GM12875 (cell line): ENCODE measurements around the gene MEIS1.

Experiments used
- H3K4me3 ChIP-seq: one replicate; pipeline ENCODE4 v1.5.1; 2011; ENCODE audit warnings: low read depth, low read length, control low read depth
- CTCF ChIP-seq: IDR thresholded peaks from 2 replicates; pipeline ENCODE4 v1.5.1; 2011; ENCODE audit warnings: low read depth, mild to moderate bottlenecking, control low read depth, inconsistent platforms, low read length, moderate library complexity, borderline replicate concordance; ENCODE audit not compliant: insufficient read depth

Gene MEIS1

GRCh38 chr2:66440708-66441497, 6.0 kb downstream of the MEIS1 start:
- no peak overlapping the region for H3K4me3 ChIP-seq
- no peak for TF ChIP-seq CTCF

GRCh38 chr2:66441581-66442320, 6.8 kb downstream of the MEIS1 start:
- no peak overlapping the region for H3K4me3 ChIP-seq
- TF ChIP-seq CTCF: no peak

GRCh38 chr2:66442516-66443185, 7.7 kb downstream of the MEIS1 start:
- H3K4me3 ChIP-seq: no peak overlapping the region
- TF ChIP-seq CTCF: no peak

- no peak overlapping the region for H3K4me3 ChIP-seq
- no peak for TF ChIP-seq CTCF
These were observed 8.5 kb downstream of the MEIS1 start for GRCh38 chr2:66443186-66443978.

GRCh38 chr2:66443979-66444861, 9.3 kb downstream of the MEIS1 start:
- no peak for TF ChIP-seq CTCF
- no peak overlapping the region for H3K4me3 ChIP-seq
